BJ (cell line): ENCODE data around the gene GAPT. TPM values are rescaled to one million over a fixed set of nuclear protein-coding genes. Genes with fewer than 3 reads are reported as not detected.
"Not testable (repeated sequence)": the region's sequence is repeated elsewhere in the genome, so short reads cannot be mapped to it uniquely, and the experiment has no call there.

Experiments used
- CTCF ChIA-PET: fragments of 350-600 bp; formaldehyde crosslinking; extraction: SDS; loops from one replicate; lab custom pipeline; 2021; ENCODE audit warnings: antibody characterized with exemption, inconsistent platforms; lab: Yijun Ruan, JAX
- POLR2A ChIA-PET: fragments of 300-600 bp; sonication (Branson Sonifier 250); formaldehyde crosslinking; extraction: SDS; loops from one replicate; lab custom pipeline; 2021; ENCODE audit warnings: antibody characterized with exemption; lab: Charles Lee
- DNase-seq: peaks from one replicate; pipeline ENCODE4 v3.0.0-alpha.2; 2011; ENCODE audit warnings: low read depth
- H3K27me3 ChIP-seq: 2 replicates; pipeline ENCODE4 v1.6.0; 2011; ENCODE audit warnings: low read length; ENCODE audit not compliant: control insufficient read depth, insufficient read depth
- H3K36me3 ChIP-seq: 2 replicates; pipeline ENCODE4 v1.5.1; 2011; ENCODE audit warnings: low read length; ENCODE audit not compliant: control insufficient read depth, insufficient read depth
- H3K4me3 ChIP-seq: 2 replicates; pipeline ENCODE4 v1.5.1; 2011; ENCODE audit warnings: low read depth, mild to moderate bottlenecking, control low read depth, low read length
- polyA plus RNA-seq: library from polyadenylated mRNA; depleted of rRNA; stranded (reverse); fragments of >200 nt; gene quantifications from 2 replicates; pipeline ENCODE4 v1.2.3, GENCODE V29; 2011
- TF ChIP-seq, protein P1 (sequence below): IDR thresholded peaks from 2 replicates; pipeline ENCODE4 v1.5.1; 2011; ENCODE audit warnings: low read depth, mild to moderate bottlenecking, control low read depth, inconsistent platforms, low read length, moderate library complexity; ENCODE audit not compliant: insufficient read depth

Gene GAPT
- polyA plus RNA-seq, 1 experiment: not detected

DNA sequence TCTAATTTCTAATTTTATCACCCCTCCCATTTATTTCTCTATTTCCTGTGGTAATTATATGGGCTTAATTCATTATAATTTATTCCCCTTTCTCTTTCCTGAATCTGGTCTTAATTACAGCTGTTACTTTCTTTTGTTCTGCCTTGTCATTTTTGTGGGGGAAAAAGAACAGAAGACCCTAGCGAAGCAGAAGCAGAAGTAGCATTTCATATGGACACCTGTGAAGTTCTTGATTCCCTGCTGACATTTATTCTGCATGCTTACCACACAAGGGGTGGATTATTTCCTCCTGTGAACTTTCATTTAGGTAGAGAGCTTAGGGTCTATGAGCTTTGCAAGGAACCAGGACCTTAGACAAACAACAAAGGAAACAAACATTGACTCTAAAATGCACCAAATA, 33.3 kb downstream of the GAPT start:
- no peak overlapping the region for H3K4me3 ChIP-seq
- ChIA-PET CTCF (interaction anchor here (0.6 to 1.0 kb wide), 2 partner anchors 19 to 1984 kb away, joined by 3 read pairs; no protein-coding TSS in a partner anchor), POLR2A (no interaction called here)
- DNase-seq: no peak
- H3K27me3 ChIP-seq: no peaks in the 10 kb centered on the region
- TF ChIP-seq, protein P1, sequence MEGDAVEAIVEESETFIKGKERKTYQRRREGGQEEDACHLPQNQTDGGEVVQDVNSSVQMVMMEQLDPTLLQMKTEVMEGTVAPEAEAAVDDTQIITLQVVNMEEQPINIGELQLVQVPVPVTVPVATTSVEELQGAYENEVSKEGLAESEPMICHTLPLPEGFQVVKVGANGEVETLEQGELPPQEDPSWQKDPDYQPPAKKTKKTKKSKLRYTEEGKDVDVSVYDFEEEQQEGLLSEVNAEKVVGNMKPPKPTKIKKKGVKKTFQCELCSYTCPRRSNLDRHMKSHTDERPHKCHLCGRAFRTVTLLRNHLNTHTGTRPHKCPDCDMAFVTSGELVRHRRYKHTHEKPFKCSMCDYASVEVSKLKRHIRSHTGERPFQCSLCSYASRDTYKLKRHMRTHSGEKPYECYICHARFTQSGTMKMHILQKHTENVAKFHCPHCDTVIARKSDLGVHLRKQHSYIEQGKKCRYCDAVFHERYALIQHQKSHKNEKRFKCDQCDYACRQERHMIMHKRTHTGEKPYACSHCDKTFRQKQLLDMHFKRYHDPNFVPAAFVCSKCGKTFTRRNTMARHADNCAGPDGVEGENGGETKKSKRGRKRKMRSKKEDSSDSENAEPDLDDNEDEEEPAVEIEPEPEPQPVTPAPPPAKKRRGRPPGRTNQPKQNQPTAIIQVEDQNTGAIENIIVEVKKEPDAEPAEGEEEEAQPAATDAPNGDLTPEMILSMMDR: no peak
- no peaks in the 10 kb centered on the region for H3K36me3 ChIP-seq

DNA sequence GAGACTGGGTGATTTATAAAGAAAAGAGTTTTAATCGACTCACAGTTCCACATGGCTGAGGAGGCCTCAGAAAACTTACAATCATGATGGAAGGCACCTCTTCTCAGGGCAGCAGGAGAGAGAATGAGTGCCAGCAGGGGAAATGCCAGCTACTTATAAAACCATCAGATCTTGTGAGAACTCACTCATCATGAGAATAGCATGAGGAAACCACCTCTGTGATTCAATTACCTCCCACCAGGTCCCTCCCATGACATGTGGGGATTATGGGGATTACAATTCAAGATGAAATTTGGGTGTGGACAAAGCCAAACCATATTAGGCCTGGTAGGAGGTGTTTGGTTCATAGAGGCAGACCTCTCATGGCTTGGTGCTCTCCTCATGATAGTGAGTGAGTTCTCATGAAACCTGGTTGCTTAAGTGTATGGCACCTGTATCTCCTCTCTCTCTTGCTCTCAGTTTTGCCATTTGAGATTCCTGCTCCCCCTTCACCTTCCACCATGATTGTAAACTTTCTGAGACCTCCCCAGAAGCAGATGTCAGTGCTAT, 39.8 kb downstream of the GAPT start:
- ChIA-PET CTCF (no interaction called here), POLR2A (no interaction called here)
- TF ChIP-seq, protein P1: no peak
- H3K27me3 ChIP-seq: no peaks in the 10 kb centered on the region
- H3K36me3 ChIP-seq: no peaks in the 10 kb centered on the region
- no peak for DNase-seq
- H3K4me3 ChIP-seq: no peak overlapping the region

DNA sequence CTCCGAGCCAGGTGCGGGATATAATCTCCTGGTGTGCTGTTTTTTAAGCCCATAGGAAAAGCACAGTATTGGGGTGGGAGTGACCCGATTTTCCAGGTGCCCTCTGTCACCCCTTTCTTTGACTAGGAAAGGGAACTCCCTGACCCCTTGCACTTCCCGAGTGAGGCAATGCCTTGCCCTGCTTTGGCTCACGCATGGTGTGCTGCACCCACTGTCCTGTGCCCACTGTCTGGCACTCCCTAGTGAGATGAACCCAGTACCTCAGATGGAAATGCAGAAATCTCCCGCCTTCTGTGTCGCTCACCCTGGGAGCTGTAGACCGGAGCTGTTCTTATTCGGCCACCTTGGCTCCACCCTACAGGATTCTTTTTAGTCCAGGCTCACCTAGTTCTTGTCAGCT, 50.7 kb downstream of the GAPT start:
- DNase-seq, H3K4me3 ChIP-seq, CTCF ChIA-PET, H3K27me3 ChIP-seq, POLR2A ChIA-PET, H3K36me3 ChIP-seq: not testable (repeated sequence)

DNA sequence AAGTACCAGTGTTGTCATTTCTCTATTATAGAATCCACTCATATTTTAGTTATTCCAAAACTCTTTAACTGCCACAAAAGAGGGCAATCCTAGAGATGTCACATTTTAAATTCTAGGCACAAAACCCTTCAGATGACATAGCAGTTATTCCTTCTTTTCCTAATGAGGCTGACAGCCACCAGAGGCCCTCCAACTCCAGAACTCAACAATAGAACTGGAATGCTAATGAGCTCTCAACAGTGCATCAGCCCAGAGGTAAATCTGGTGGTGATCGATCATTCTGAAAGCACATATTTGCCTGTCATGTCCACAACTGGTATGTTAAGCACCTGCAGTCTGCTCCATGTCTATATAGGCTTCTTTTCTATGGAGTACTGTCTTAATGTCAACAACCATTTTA, 51.5 kb downstream of the GAPT start:
- CTCF ChIA-PET: no interaction called here
- TF ChIP-seq, protein P1: no peak
- POLR2A ChIA-PET: no interaction called here
- no peak for DNase-seq
- Histone ChIP-seq H3K27me3 (no peaks in the 10 kb centered on the region), H3K4me3 (no peak overlapping the region), H3K36me3 (no peaks in the 10 kb centered on the region)

DNA sequence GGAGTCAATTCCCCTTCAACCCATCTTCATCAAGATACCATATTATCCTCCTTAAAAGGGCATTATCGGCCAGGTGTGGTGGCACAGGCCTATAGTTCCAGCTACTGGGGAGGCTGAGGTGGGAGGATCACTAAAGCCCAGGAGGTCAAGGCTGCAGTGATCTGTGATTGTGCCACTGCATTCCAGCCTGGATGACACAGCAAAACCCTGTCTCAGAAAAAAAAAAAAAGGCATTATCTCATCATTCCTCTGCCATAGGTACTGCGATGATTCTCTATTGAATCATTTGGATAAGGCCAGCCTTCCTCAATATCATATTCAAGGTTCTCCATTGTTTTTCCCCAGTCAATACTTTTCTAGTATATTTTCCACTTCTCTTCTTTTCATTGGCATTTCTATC, 52.5 kb downstream of the GAPT start:
- TF ChIP-seq, protein P1: no peak
- DNase-seq: no peak
- CTCF ChIA-PET: interaction anchor here (0.6 kb wide), 1 partner anchor 9 kb away, joined by 3 read pairs; no protein-coding TSS in a partner anchor
- no peaks in the 10 kb centered on the region for H3K36me3 ChIP-seq
- POLR2A ChIA-PET: no interaction called here
- no peaks in the 10 kb centered on the region for H3K27me3 ChIP-seq
- H3K4me3 ChIP-seq: no peak overlapping the region

DNA sequence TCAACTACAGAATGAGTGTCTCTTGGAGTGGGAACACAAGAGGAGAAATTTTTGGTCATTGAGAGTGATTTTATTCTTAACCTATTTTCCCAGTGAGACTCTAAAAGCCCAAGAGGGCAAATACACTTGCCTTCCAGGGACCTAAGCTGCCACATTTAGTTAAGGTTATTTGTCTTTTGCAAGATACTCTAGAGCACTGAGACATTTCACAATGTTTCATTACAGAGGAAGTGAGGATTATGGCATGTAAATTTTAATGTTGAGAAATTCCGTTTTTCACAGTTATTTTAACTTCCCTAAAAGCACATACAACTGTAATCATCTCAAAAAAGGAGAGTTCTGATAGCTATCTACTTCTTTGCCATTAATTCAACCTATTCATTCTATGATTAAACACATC, 53.0 kb downstream of the GAPT start:
- no peaks in the 10 kb centered on the region for H3K27me3 ChIP-seq
- ChIA-PET POLR2A (no interaction called here), CTCF (interaction anchor here (0.6 kb wide), 1 partner anchor 9 kb away, joined by 3 read pairs; no protein-coding TSS in a partner anchor)
- no peaks in the 10 kb centered on the region for H3K36me3 ChIP-seq
- TF ChIP-seq, protein P1: no peak
- H3K4me3 ChIP-seq: no peak overlapping the region
- DNase-seq: no peak
